Erythroblast (primary cell): ENCODE results near the gene APPBP2.
"Not testable (repeated sequence)": the region's sequence is repeated elsewhere in the genome, so short reads cannot be mapped to it uniquely, and the experiment has no call there.

Experiments
- GATA1 ChIP-seq: IDR thresholded peaks from 2 replicates; pipeline ENCODE4 v1.6.1; 2011; ENCODE audit warnings: low read depth, mild to moderate bottlenecking, control low read depth, low read length, moderate library complexity
- POLR2A ChIP-seq: IDR thresholded peaks from 2 replicates; pipeline ENCODE4 v1.6.1; 2011; ENCODE audit warnings: mild to moderate bottlenecking, low read length

GRCh38 chr17:60515683-60516082 is 10.4 kb downstream of the APPBP2 start:
- TF ChIP-seq POLR2A, GATA1: not testable (repeated sequence)
